ENCODE measurements around the gene GPX2. TPM values are rescaled to one million over a fixed set of nuclear protein-coding genes. Genes with fewer than 3 reads are reported as not detected.
A peak's percentile ranks its signal among the peaks of the same experiment; 100 is the strongest.
"Not testable (repeated sequence)": the region's sequence is repeated elsewhere in the genome, so short reads cannot be mapped to it uniquely, and the experiment has no call there.

The GPX2 gene
- total and polyA plus RNA-seq, 8 donors = 22.8 to 464 (median 196) TPM

GRCh38 chr14:64918216-64918615 is 24.3 kb downstream of the GPX2 start:
- DNase-seq = no peak
- no peak overlapping the region for H3K4me3 ChIP-seq
- no peaks in the 10 kb centered on the region for H3K36me3 ChIP-seq
- no peak overlapping the region for H3K27ac ChIP-seq
- H3K9me3 ChIP-seq = no peaks in the 10 kb centered on the region
- 87 to 93% (median 91%) methylated on average over 4 of the region's 4 CpGs for WGBS, 5 donors
- TF ChIP-seq, protein P1, sequence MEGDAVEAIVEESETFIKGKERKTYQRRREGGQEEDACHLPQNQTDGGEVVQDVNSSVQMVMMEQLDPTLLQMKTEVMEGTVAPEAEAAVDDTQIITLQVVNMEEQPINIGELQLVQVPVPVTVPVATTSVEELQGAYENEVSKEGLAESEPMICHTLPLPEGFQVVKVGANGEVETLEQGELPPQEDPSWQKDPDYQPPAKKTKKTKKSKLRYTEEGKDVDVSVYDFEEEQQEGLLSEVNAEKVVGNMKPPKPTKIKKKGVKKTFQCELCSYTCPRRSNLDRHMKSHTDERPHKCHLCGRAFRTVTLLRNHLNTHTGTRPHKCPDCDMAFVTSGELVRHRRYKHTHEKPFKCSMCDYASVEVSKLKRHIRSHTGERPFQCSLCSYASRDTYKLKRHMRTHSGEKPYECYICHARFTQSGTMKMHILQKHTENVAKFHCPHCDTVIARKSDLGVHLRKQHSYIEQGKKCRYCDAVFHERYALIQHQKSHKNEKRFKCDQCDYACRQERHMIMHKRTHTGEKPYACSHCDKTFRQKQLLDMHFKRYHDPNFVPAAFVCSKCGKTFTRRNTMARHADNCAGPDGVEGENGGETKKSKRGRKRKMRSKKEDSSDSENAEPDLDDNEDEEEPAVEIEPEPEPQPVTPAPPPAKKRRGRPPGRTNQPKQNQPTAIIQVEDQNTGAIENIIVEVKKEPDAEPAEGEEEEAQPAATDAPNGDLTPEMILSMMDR (IDR thresholded peaks at IDR 0.05) = no peak
- TF ChIP-seq EP300 (IDR thresholded peaks at IDR 0.05) (no peak), POLR2AphosphoS5 (IDR thresholded peaks at IDR 0.05) (no peak), POLR2A (IDR thresholded peaks at IDR 0.05) (no peak)
- intact Hi-C loops (cut with DNase I; ENCODE audit: low total_unique reads) = no loop called here
- no peaks in the 10 kb centered on the region for H3K27me3 ChIP-seq
- peaks cover 14 to 58% (median 39%) of the 10 kb centered on the region in 4 donors for H3K4me1 ChIP-seq

DNA sequence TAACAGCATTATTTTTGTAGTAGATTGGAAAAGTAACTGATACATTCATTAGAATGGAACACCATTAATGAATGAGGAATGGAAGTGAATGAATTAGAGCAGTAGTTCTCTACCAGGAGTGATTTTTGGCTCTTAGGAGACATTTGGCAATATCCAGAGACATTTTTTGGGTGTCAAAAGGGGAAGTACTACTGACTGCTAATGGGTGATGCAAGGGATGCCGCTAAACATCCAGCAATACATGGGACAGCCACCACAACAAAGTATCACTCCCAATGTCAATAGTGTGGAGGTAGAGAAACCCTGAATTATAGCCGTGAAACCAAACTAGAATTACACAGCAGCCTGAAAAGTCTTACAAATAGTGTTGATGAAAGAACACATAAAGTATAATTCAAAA is 26.7 kb downstream of the GPX2 start:
- DNase-seq = no peak
- Histone ChIP-seq H3K27me3 (no peaks in the 10 kb centered on the region), H3K9me3 (no peaks in the 10 kb centered on the region), H3K4me1 (peaks cover 14 to 51% (median 39%) of the 10 kb centered on the region in 4 donors), H3K36me3 (no peaks in the 10 kb centered on the region), H3K4me3 (peak overlapping the region in 1 of 4 donors; percentile 68), H3K27ac (no peak overlapping the region)
- WGBS, 5 donors = 60 to 94% (median 88%) methylated on average over 2 of the region's 2 CpGs
- intact Hi-C loops (cut with DNase I; ENCODE audit: low total_unique reads) = no loop called here
- TF ChIP-seq POLR2AphosphoS5 (IDR thresholded peaks at IDR 0.05) = no peak
- TF ChIP-seq POLR2A (IDR thresholded peaks at IDR 0.05) = no peak
- no peak for TF ChIP-seq EP300 (IDR thresholded peaks at IDR 0.05)
- TF ChIP-seq, protein P1 (IDR thresholded peaks at IDR 0.05) = no peak

DNA sequence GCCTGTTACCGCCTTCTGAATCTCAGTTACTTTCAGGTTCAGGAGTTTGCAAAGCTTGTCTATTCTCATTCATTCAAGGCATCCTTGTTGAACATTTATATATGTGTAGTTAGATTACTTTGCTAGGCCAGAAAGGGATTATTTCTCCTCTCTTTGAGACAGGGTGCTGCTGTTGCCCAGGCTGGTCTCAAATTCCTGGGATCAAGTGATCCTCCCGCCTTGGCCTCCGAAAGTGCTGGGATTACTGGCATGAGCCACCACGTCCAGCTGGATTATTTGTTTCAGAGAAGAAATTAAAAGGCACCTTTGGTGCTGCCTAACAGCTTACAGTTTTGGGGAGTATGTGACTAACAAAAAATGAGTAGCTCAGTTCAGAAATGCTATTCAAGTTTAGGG is 27.5 kb downstream of the GPX2 start:
- Histone ChIP-seq H3K36me3 (no peaks in the 10 kb centered on the region), H3K4me3 (peak overlapping the region; percentile 68 to 98 (median 76)), H3K27ac (peak overlapping the region in 4 of 5 donors; percentile 93 to 99 (median 94)), H3K9me3 (no peaks in the 10 kb centered on the region), H3K27me3 (no peaks in the 10 kb centered on the region), H3K4me1 (peaks cover 14 to 51% (median 36%) of the 10 kb centered on the region in 4 donors)
- intact Hi-C loops (cut with DNase I; ENCODE audit: low total_unique reads) = no loop called here
- DNase-seq = no peak
- 19 to 30% (median 26%) methylated on average over 4 of the region's 4 CpGs for WGBS, 5 donors
- TF ChIP-seq POLR2AphosphoS5 (IDR thresholded peaks at IDR 0.05) = no peak
- no peak for TF ChIP-seq POLR2A (IDR thresholded peaks at IDR 0.05)
- TF ChIP-seq, protein P1 (IDR thresholded peaks at IDR 0.05) = no peak
- TF ChIP-seq EP300 (IDR thresholded peaks at IDR 0.05) = no peak

- WGBS, 5 donors = 0 to 1% (median 0%) methylated on average over 27 to 49 of the region's 49 CpGs
- Histone ChIP-seq H3K36me3 (no peaks in the 10 kb centered on the region), H3K4me1 (peaks cover 14 to 47% (median 35%) of the 10 kb centered on the region in 4 donors), H3K27ac (peak within 1 kb of the TSS; percentile 93 to 99 (median 94)), H3K4me3 (peak within 1 kb of the TSS; percentile 68 to 98 (median 76)), H3K9me3 (no peaks in the 10 kb centered on the region), H3K27me3 (peaks cover 0 to 3% (median 0%) of the 10 kb centered on the region in 3 donors)
- peak; percentile 99 to 100 for DNase-seq
- TF ChIP-seq POLR2AphosphoS5 (IDR thresholded peaks at IDR 0.05) (peak; percentile 72 to 98 (median 97)), POLR2A (IDR thresholded peaks at IDR 0.05) (peak in 2 of 4 donors; percentile 43 to 57), EP300 (IDR thresholded peaks at IDR 0.05) (no peak)
- TF ChIP-seq, protein P1 (IDR thresholded peaks at IDR 0.05) = no peak
- intact Hi-C loops (cut with DNase I; ENCODE audit: low total_unique reads) = no loop called here
Measured at GRCh38 chr14:64914237-64915028, 28.1 kb downstream of the GPX2 start, which contains the start of gene CHURC1. Gene CHURC1 (plus strand): TSS chr14:64914455. CDS start chr14:64914496, 41 bp downstream.

DNA sequence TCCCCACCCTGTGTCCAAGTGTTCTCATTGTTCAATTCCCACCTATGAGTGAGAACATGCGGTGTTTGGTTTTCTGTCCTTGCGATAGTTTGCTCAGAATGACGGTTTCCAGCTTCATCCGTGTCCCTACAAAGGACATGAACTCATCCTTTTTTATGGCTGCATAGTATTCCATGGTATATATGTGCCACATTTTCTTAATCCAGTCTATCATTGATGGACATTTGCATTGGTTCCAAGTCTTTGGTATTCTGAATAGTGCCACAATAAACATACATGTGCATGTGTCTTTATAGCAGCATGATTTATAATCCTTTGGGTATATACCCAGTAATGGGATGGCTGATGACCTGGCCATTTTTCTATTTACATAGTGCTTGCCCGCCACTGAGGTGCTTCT is 29.1 kb downstream of the GPX2 start:
- H3K27ac ChIP-seq = peak overlapping the region in 4 of 5 donors; percentile 93 to 99 (median 94)
- intact Hi-C loops (cut with DNase I; ENCODE audit: low total_unique reads); H3K27me3 ChIP-seq; H3K9me3 ChIP-seq; DNase-seq; H3K36me3 ChIP-seq: not testable (repeated sequence)
- 33 to 76% (median 59%) methylated on average over 3 to 5 of the region's 5 CpGs for WGBS, 5 donors
- peaks cover 14 to 41% (median 29%) of the 10 kb centered on the region in 4 donors for H3K4me1 ChIP-seq
- H3K4me3 ChIP-seq = peak overlapping the region; percentile 68 to 98 (median 76)
